ENCODE results near the gene NME8. TPM values are rescaled to one million over a fixed set of nuclear protein-coding genes. Genes with fewer than 3 reads are reported as not detected.
"Not testable (repeated sequence)": the region's sequence is repeated elsewhere in the genome, so short reads cannot be mapped to it uniquely, and the experiment has no call there.

NME8 gene, protein sequence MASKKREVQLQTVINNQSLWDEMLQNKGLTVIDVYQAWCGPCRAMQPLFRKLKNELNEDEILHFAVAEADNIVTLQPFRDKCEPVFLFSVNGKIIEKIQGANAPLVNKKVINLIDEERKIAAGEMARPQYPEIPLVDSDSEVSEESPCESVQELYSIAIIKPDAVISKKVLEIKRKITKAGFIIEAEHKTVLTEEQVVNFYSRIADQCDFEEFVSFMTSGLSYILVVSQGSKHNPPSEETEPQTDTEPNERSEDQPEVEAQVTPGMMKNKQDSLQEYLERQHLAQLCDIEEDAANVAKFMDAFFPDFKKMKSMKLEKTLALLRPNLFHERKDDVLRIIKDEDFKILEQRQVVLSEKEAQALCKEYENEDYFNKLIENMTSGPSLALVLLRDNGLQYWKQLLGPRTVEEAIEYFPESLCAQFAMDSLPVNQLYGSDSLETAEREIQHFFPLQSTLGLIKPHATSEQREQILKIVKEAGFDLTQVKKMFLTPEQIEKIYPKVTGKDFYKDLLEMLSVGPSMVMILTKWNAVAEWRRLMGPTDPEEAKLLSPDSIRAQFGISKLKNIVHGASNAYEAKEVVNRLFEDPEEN
- total RNA-seq = not detected

DNA sequence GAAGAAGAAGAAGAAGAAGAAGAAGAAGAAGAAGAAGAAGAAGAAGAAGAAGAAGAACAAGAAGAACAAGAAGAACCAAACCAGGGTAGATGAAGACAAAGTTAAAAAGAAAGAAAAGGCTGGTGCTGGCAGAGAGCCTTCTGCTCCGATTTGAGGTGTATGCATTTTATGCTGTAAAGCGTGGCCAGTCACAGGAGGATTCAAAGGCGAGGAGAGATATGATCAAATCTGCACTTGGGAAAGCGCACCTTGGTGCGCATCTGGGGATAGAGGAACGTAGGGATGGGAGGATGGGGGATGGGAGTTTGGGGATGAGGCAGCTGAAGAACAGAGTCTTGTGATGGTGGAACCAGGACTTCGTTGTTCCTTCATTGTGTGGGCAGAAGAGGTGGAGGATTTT, at the start of gene NME8:
NME8 (plus strand) TSS at position 301 of the 400 bp plus-strand sequence. CDS start 1,670 bp downstream, outside the sequence.
- CTCF ChIA-PET = no interaction called here
- Mint-ChIP-seq H3K36me3 (no peaks in the 10 kb centered on the region), H3K9me3 (peaks cover 2% of the 10 kb centered on the region), H3K27ac (no peak within 1 kb of the TSS), H3K4me1 (ENCODE audit: low read depth) (no peaks in the 10 kb centered on the region), H3K27me3 (peaks cover 1% of the 10 kb centered on the region), H3K4me3 (no peak within 1 kb of the TSS)
- POLR2A ChIA-PET = no interaction called here
- intact Hi-C loops (cut with micrococcal nuclease) = no loop called here
- no peak for DNase-seq

DNA sequence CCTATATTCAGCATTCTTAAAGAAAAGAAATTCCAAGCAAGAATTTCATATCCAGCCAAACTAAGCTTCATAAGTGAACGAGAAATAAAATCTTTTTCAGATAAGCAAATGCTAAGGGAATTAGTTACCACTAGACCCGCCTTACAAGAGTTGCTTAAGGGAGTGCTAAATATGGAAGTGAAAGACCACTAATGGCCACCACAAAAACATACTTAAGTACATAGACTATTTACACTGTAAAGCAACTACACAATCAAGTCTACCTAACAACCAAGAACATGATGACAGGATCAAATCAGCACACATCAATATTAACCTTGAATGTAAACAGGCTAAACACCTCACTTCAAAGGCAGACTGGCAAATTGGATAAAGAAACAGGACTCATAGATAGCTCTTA, 42.2 kb upstream of the NME8 start:
- no peak overlapping the region for H3K27ac Mint-ChIP-seq
- H3K4me1 Mint-ChIP-seq (ENCODE audit: low read depth) = no peaks in the 10 kb centered on the region
- intact Hi-C loops (cut with micrococcal nuclease) = no loop called here
- peaks cover 7% of the 10 kb centered on the region for H3K9me3 Mint-ChIP-seq
- no peak overlapping the region for H3K4me3 Mint-ChIP-seq
- CTCF ChIA-PET = interaction anchor here (1.2 kb wide), 1 partner anchor 10 kb away, joined by 3 read pairs; no protein-coding TSS in a partner anchor
- H3K36me3 Mint-ChIP-seq = no peaks in the 10 kb centered on the region
- peaks cover 1% of the 10 kb centered on the region for H3K27me3 Mint-ChIP-seq
- POLR2A ChIA-PET = no interaction called here
- DNase-seq = no peak

DNA sequence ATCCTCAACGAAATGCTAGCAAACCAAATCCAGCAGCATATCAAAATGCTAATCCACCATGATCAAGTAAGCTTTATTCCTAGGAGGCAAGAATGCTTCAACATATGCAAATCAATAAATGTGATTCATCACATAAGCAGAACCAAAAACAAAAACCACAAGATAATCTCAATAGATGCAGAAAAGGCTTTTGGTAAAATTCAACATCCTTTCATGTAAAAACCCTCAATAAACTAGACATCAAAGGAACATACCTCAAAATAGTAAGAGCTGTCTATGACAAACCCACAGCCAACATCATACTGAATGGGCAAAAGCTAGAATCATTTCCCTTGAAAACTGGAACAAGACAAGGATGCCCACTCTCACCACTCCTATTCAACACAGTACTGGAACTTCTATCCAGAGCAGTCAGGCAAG, 36.2 kb upstream of the NME8 start:
- DNase-seq; POLR2A ChIA-PET; intact Hi-C loops (cut with micrococcal nuclease); H3K27me3 Mint-ChIP-seq; H3K27ac Mint-ChIP-seq; H3K4me3 Mint-ChIP-seq; H3K9me3 Mint-ChIP-seq; H3K36me3 Mint-ChIP-seq; H3K4me1 Mint-ChIP-seq (ENCODE audit: low read depth): not testable (repeated sequence)
- CTCF ChIA-PET = interaction anchor here (0.9 kb wide), 1 partner anchor 22 kb away, joined by 3 read pairs; no protein-coding TSS in a partner anchor

DNA sequence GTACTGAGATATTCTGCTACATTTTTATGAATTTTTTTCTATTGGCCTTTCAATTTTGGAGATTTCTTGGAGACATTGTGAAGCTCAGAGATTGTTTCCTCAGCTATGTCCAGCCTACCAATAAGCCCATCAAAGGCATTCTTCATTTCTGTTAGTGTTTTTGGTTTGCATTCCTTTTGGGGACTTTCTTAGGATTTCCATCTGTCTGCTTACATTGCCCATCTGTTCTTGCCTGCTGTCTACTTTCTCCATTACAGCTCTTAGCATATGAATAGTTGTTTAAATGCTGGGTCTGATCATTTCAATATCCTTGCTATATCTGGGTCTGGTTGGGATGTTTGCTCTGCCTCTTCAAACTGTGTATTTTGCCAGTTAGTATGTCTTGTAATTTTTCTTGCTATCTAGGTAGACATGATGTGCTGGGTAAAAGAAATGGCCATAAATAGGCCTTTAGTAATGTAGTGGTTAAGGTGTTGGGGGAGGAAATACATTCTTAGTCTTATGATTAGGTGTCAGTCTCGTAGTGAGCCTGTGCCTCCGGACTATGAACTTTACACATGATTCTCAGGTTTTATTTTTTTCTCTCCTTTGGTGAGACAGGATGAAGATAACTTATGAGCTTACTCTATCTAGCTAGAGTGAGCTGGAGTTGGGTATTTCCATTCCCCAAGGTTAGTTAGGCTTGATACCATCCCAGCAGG, 32.6 kb upstream of the NME8 start:
- Mint-ChIP-seq H3K4me1 (ENCODE audit: low read depth) (no peaks in the 10 kb centered on the region), H3K36me3 (no peaks in the 10 kb centered on the region), H3K9me3 (peaks cover 3% of the 10 kb centered on the region), H3K4me3 (no peak overlapping the region), H3K27ac (no peak overlapping the region), H3K27me3 (no peaks in the 10 kb centered on the region)
- ChIA-PET POLR2A (no interaction called here), CTCF (no interaction called here)
- DNase-seq = no peak
- intact Hi-C loops (cut with micrococcal nuclease) = no loop called here

DNA sequence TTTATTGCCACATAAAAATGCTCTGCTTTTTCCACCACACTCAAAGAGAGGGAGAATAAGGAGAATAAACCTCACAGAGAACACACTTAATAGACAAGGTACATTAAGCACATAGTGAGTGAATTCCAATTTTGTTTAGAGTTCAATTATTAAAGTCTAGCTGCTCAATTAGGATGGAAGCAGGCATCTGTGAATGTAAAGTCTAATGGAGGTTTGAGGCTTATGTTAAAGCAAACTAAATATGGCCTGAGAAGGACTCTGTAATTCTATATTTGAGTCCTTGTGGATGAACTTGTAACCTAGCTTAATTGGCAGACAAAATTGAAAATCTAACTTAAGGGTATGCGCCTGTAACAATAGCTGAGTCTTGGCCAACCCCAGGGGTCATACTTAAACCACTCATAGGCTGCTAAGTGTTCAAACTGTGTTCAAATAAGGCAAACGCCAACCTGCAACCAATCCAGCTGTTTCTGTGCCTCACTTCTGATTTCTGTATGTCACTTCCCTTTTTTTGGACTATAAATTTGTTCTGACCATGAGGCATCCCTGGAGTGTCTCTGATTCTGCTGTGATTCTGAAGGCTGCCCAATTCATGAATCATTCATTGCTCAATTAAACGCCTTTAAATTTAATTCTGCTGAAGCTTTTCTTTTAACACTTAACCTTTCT, 31.3 kb upstream of the NME8 start:
- DNase-seq = no peak
- ChIA-PET POLR2A (no interaction called here), CTCF (interaction anchor here (1.6 kb wide), 1 partner anchor 17 kb away, joined by 5 read pairs; no protein-coding TSS in a partner anchor)
- intact Hi-C loops (cut with micrococcal nuclease) = no loop called here
- H3K4me1 Mint-ChIP-seq (ENCODE audit: low read depth) = no peaks in the 10 kb centered on the region
- H3K9me3 Mint-ChIP-seq = peaks cover 3% of the 10 kb centered on the region
- no peaks in the 10 kb centered on the region for H3K27me3 Mint-ChIP-seq
- no peaks in the 10 kb centered on the region for H3K36me3 Mint-ChIP-seq
- H3K27ac Mint-ChIP-seq = no peak overlapping the region
- no peak overlapping the region for H3K4me3 Mint-ChIP-seq

DNA sequence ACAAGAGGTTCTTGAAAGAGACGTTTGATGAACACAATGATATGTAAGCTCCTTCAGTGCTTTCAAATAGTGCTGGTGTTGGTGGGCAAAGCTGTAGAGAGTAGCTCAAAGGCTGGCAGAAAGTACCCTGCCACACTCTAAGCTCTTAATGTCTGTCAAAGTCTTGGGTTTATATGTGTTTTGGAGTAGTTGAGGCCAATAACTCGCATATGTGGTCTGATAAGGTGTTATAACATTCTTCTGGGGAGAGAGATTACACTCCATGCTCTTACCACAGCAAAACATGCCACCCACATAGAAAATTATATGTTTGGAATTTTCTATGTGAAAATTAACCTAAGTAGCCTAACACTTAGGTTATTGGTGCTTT, 30.8 kb upstream of the NME8 start:
- CTCF ChIA-PET = interaction anchor here (1.6 kb wide), 1 partner anchor 16 kb away, joined by 5 read pairs; no protein-coding TSS in a partner anchor
- Mint-ChIP-seq H3K9me3 (peaks cover 3% of the 10 kb centered on the region), H3K4me3 (no peak overlapping the region), H3K36me3 (no peaks in the 10 kb centered on the region), H3K27ac (no peak overlapping the region), H3K27me3 (no peaks in the 10 kb centered on the region), H3K4me1 (ENCODE audit: low read depth) (no peaks in the 10 kb centered on the region)
- intact Hi-C loops (cut with micrococcal nuclease) = no loop called here
- POLR2A ChIA-PET = no interaction called here
- no peak for DNase-seq

DNA sequence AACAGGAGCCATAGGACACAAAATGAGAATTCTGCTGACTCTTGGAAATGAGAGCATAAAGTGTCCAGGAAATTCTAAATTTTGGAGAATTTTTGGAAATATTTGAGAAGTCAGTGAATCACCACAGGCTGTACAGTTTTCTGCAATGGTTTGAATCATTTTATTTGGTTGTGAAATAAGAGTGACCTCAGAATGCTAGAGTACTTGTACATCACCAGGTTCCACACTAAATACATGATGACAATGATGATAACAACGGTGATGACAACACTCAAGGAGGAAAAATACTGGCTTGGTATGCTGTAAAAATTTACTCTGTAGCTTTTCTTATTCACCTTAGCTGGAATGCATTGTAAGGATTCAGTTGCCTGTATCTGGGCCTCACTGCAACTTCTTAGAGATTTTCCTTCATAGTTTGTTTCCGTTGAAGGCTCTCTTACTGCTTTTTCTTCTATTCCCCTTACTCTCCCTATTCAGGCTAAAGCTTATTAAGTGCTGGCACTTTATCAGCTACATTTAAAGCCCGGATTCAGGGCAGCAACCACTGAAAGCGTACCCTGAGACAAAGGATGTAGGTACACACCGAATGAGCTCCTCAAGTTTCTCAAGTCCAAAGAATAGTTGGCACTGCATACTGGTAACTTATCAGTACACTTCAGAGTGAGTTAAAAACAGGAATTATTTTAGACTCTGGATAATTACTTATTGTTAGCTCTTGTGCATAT, 30.2 kb upstream of the NME8 start:
- peaks cover 3% of the 10 kb centered on the region for H3K9me3 Mint-ChIP-seq
- H3K27ac Mint-ChIP-seq = no peak overlapping the region
- no peak overlapping the region for H3K4me3 Mint-ChIP-seq
- H3K36me3 Mint-ChIP-seq = no peaks in the 10 kb centered on the region
- no peak for DNase-seq
- no peaks in the 10 kb centered on the region for H3K4me1 Mint-ChIP-seq (ENCODE audit: low read depth)
- intact Hi-C loops (cut with micrococcal nuclease) = no loop called here
- no peaks in the 10 kb centered on the region for H3K27me3 Mint-ChIP-seq
- CTCF ChIA-PET = interaction anchor here (1.6 kb wide), 1 partner anchor 16 kb away, joined by 5 read pairs; no protein-coding TSS in a partner anchor
- POLR2A ChIA-PET = no interaction called here

DNA sequence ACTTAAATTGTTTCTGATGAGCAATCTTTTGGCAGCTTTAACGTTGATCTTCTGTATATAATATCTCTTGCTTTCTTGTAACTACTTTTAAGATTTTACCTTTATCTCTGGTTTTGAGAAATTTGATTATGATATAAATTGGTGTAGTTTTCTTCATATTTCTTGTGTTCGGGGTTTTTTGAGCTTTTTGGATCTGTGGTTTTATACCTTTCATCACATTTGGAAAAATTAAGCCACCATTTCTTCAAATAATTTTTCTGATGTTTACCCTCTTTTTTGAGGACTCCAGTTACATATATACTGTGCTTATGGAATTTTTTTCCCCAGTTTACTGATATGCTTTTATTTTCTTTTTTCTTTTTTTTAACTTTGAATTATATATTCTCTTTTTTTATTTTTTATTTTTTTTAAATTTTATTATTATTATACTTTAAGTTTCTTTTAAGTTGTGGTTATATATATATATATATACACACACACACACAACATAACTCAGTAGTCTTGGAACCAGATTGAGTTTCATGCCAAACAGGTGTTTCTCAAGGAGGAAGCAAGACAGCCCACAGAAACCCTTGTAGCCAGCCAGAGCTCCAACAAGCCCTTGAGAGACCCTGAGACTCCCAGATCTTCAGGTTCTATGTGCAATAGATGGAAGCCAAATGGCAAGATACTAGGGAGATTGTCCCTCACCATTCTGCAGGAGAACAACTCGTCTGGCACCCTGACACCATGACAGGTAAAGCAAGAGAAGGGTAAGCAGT, 27.5 kb upstream of the NME8 start:
- Mint-ChIP-seq H3K27ac (no peak overlapping the region), H3K36me3 (no peaks in the 10 kb centered on the region)
- CTCF ChIA-PET = interaction anchor here (0.6 kb wide), 1 partner anchor 107 kb away, joined by 3 read pairs; no protein-coding TSS in a partner anchor

DNA sequence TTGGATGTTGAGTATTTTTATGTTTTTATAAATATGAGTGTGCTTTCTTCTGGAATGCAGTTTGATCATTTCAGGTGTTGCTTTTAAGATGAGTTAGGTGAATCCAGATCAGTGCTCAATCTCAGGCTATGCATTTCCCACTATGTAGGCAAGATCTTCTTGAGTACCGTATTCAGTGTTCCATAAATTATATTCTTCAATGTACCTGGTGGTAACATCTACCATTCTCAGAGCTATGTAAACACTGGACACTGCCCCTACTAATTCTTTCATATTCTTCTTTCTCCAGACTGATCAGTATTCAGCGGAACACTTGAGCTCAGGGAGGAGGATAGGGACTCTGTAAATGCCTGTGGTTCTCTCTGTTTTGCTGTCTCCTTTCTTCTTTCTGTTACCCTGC, 25.5 kb upstream of the NME8 start:
- CTCF ChIA-PET = interaction anchor here (2.1 kb wide), 1 partner anchor 11 kb away, joined by 8 read pairs; no protein-coding TSS in a partner anchor
- intact Hi-C loops (cut with micrococcal nuclease) = no loop called here

More for the DNA sequence above, 27.5 kb upstream of the NME8 start:
- Mint-ChIP-seq H3K9me3 (peaks cover 3% of the 10 kb centered on the region), H3K4me1 (ENCODE audit: low read depth) (no peaks in the 10 kb centered on the region), H3K27me3 (peaks cover 2% of the 10 kb centered on the region), H3K4me3 (no peak overlapping the region)
- POLR2A ChIA-PET = no interaction called here
- intact Hi-C loops (cut with micrococcal nuclease) = no loop called here
- no peak for DNase-seq

DNA sequence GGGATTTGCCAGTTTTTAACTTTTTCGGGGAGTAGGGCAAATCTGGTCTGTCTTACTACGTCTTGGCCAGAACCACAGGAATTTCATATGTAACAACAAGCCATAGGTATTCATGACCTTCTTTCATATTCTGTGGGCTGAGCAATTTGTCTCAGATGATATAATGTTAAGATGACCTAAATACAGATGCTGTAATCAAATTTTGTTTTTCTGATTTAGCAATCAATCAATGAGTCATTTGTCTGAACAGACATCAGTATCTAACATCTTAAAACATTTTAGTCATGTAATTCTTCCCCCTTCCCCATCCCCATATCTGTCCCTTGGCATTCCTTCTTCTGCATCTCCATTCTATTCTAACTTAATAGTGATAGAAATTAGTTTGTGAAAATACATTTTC, 24.8 kb upstream of the NME8 start:
- H3K27ac Mint-ChIP-seq = no peak overlapping the region
- H3K4me3 Mint-ChIP-seq = no peak overlapping the region
- CTCF ChIA-PET = interaction anchor here (2.1 kb wide), 1 partner anchor 10 kb away, joined by 8 read pairs; no protein-coding TSS in a partner anchor
- no peaks in the 10 kb centered on the region for H3K4me1 Mint-ChIP-seq (ENCODE audit: low read depth)
- POLR2A ChIA-PET = no interaction called here
- intact Hi-C loops (cut with micrococcal nuclease) = no loop called here
- H3K9me3 Mint-ChIP-seq = peaks cover 3% of the 10 kb centered on the region
- no peaks in the 10 kb centered on the region for H3K36me3 Mint-ChIP-seq
- DNase-seq = no peak
- peaks cover 7% of the 10 kb centered on the region for H3K27me3 Mint-ChIP-seq

More for the DNA sequence above, 25.5 kb upstream of the NME8 start:
- Mint-ChIP-seq H3K27me3 (peaks cover 7% of the 10 kb centered on the region), H3K36me3 (no peaks in the 10 kb centered on the region), H3K4me1 (ENCODE audit: low read depth) (no peaks in the 10 kb centered on the region), H3K4me3 (no peak overlapping the region), H3K27ac (no peak overlapping the region), H3K9me3 (peaks cover 3% of the 10 kb centered on the region)
- no peak for DNase-seq
- POLR2A ChIA-PET = no interaction called here

DNA sequence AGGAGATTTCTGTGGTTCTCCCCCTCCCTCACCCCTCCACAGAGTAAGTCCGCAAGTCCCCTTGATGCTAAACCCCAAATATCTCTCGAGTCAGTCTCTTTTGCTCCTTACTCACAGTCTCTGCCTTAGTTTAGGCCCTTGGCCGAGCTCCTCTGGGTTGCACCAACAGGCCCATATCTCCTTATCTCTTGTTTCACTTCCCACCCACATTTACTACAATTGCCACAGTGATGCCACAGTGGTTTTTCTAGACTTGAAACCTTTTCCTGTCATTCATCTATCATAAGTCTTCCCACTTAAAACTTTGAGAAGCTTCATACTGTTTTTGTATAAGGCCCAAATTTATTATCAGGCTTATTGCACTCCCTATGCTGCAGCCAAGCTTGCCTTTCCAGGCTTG, 23.4 kb upstream of the NME8 start:
- no peaks in the 10 kb centered on the region for H3K36me3 Mint-ChIP-seq
- H3K4me3 Mint-ChIP-seq = no peak overlapping the region
- intact Hi-C loops (cut with micrococcal nuclease) = no loop called here
- POLR2A ChIA-PET = no interaction called here
- H3K4me1 Mint-ChIP-seq (ENCODE audit: low read depth) = no peaks in the 10 kb centered on the region
- H3K9me3 Mint-ChIP-seq = peaks cover 3% of the 10 kb centered on the region
- H3K27me3 Mint-ChIP-seq = peaks cover 7% of the 10 kb centered on the region
- DNase-seq = no peak
- no peak overlapping the region for H3K27ac Mint-ChIP-seq
- CTCF ChIA-PET = no interaction called here
